MM.1S (cell line): ENCODE results near the gene TOMM40.

Source experiments
- EZH2 ChIP-seq: fragments of 300-600 bp; sonication (generic); optimal IDR thresholded peaks from 2 replicates; pipeline ENCODE3; 2017; ENCODE audit warnings: low read depth, mild to moderate bottlenecking, antibody characterized with exemption, low read length, mixed read lengths
- EZH2phosphoT487 ChIP-seq: fragments of 300-600 bp; sonication (generic); IDR thresholded peaks from 2 replicates; pipeline ENCODE4 v1.6.1; 2018; ENCODE audit warnings: antibody characterized with exemption, low read length
- TF ChIP-seq, protein P1 (sequence below): fragments of 300-600 bp; sonication (generic); IDR thresholded peaks from 2 replicates; pipeline ENCODE4 v1.5.1; 2016; ENCODE audit warnings: antibody characterized with exemption, low read length, mixed read lengths

GRCh38 chr19:44875666-44876451, 15.2 kb upstream of the TOMM40 start:
- TF ChIP-seq EZH2 (no peak), EZH2phosphoT487 (no peak)
- TF ChIP-seq, protein P1, sequence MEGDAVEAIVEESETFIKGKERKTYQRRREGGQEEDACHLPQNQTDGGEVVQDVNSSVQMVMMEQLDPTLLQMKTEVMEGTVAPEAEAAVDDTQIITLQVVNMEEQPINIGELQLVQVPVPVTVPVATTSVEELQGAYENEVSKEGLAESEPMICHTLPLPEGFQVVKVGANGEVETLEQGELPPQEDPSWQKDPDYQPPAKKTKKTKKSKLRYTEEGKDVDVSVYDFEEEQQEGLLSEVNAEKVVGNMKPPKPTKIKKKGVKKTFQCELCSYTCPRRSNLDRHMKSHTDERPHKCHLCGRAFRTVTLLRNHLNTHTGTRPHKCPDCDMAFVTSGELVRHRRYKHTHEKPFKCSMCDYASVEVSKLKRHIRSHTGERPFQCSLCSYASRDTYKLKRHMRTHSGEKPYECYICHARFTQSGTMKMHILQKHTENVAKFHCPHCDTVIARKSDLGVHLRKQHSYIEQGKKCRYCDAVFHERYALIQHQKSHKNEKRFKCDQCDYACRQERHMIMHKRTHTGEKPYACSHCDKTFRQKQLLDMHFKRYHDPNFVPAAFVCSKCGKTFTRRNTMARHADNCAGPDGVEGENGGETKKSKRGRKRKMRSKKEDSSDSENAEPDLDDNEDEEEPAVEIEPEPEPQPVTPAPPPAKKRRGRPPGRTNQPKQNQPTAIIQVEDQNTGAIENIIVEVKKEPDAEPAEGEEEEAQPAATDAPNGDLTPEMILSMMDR = no peak
